ENCODE results near the gene GPR21.

DNA sequence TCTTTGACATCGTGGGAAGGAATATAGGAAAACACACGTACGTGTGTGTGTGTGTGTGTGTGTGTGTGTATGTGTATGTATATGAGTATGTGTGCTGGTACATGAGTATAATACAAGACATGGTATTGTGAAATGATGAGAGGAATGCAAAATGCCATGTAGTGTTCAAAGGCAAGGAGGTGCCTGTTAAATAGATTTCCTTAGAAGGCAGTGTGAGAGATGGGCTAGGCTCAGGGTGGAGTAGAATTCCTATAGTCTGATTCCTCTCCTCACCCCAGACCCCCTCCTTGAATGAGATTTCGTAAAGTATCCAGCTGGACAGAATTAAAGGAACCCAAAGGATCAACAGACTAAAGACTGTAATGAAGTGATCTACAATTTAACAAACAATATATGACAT is 11.1 kb downstream of the GPR21 start:
- TF ChIP-seq FOXA1 (IDR thresholded peaks at IDR 0.05) (no peak), FOXK2 (IDR thresholded peaks at IDR 0.05) (no peak), ZNF384 (IDR thresholded peaks at IDR 0.05) (no peak), BHLHE40 (IDR thresholded peaks at IDR 0.05; ENCODE audit: borderline replicate concordance) (no peak), ARNT (IDR thresholded peaks at IDR 0.05) (no peak), SUZ12 (IDR thresholded peaks at IDR 0.05) (no peak), TARDBP (IDR thresholded peaks at IDR 0.05) (no peak), FOXM1 (IDR thresholded peaks at IDR 0.05; ENCODE audit: borderline replicate concordance) (no peak), SP1 (IDR thresholded peaks at IDR 0.05) (no peak)

Data from HEK293T (cell line).